ENCODE results near the gene NPTN.
"Not testable (repeated sequence)": the region's sequence is repeated elsewhere in the genome, so short reads cannot be mapped to it uniquely, and the experiment has no call there.

NPTN gene

DNA sequence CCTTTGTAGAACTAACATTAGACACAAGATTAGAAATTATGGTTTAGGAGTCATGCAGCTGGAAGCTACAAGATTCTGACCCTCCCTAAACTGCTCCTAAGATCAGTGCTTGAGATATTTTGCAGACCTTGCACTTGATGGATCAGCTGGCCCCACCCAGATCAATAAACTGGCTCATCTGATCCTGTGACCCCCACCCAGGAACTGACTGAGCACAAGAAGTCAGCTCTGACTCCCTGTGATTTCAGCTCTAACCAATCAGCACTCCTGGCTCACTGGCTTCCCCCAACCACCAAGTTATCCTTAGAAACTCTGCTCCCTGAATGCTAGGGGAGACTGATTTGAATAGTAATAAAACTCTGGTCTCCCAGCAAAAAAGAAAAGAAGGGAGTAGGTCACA is 55.6 kb downstream of the NPTN start:
- Histone ChIP-seq H3K36me3 (ENCODE audit: control insufficient read depth in 5 of 5, insufficient read depth in 5 of 5, low read length in 5 of 5) (peaks cover 14 to 64% (median 48%) of the 10 kb centered on the region in 5 donors), H3K4me1 (ENCODE audit: control insufficient read depth in 5 of 5, insufficient read depth in 5 of 5, low read length in 5 of 5) (peaks cover 0 to 15% (median 0%) of the 10 kb centered on the region in 5 donors)
- H3K9ac ChIP-seq (ENCODE audit: low read length in 5 of 5); H3K27me3 ChIP-seq (ENCODE audit: control insufficient read depth in 5 of 5, insufficient read depth in 4 of 5, low read length in 5 of 5); H3K9me3 ChIP-seq (ENCODE audit: control insufficient read depth in 5 of 5, low read length in 5 of 5); H3K27ac ChIP-seq (ENCODE audit: low read depth, low read length); H3K4me3 ChIP-seq (ENCODE audit: low read depth in 1 of 5, low read length in 5 of 5): not testable (repeated sequence)

DNA sequence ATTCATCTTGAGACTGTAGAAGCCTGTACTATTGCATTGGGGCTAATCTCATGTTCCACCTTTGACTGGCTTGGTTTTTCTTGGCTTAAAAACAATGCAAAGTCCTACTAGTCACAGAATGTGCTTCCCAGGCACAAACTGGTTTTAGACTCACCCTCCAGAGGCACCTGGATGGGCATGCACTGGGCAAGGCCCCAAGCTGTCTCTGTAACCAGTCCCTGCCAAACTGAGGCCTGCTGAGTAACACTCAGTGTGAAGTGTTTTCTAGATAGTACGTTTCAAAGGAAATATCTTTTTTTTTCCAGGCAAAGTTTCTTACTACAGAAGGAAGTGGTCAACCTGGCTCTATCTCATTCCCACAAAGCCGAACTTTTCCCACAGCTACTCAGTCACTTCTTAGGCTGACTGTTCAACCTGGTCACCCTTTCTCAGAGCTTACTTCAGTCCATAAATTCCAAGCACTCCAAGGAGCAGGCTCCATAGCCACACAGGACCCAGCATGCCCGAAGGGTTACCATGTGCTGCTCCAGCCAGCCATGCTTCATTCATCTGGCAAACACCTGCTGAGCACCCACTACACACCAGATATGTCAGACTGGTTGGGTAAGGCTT is 57.4 kb downstream of the NPTN start:
- H3K4me3 ChIP-seq (ENCODE audit: low read depth in 1 of 5, low read length in 5 of 5), result no peak overlapping the region
- peaks cover 14 to 64% (median 52%) of the 10 kb centered on the region in 5 donors for H3K36me3 ChIP-seq (ENCODE audit: control insufficient read depth in 5 of 5, insufficient read depth in 5 of 5, low read length in 5 of 5)
- H3K9ac ChIP-seq (ENCODE audit: low read length in 5 of 5), result no peak overlapping the region
- no peak overlapping the region for H3K27ac ChIP-seq (ENCODE audit: low read depth, low read length)
- no peaks in the 10 kb centered on the region for H3K27me3 ChIP-seq (ENCODE audit: control insufficient read depth in 5 of 5, insufficient read depth in 4 of 5, low read length in 5 of 5)
- peaks cover 0 to 15% (median 0%) of the 10 kb centered on the region in 5 donors for H3K4me1 ChIP-seq (ENCODE audit: control insufficient read depth in 5 of 5, insufficient read depth in 5 of 5, low read length in 5 of 5)
- no peaks in the 10 kb centered on the region for H3K9me3 ChIP-seq (ENCODE audit: control insufficient read depth in 5 of 5, low read length in 5 of 5)

DNA sequence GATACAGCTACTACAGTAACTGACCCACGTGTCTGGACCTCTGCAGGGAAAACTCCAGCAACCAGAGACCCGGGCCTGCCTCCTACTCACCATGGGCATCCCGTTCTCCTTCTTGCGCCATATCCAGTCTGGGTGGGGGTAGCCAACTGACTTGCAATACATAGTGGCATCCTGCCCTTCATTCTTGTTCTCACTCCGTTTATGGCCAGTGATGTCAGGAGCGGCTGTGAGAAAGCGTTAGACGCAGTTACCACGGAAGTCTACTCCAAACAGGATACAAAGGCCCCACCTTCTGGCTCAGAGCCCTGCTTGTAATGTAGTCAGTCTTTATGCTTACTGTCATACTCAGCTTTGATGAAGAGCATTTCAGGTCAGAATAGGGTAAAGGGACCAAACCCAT is 59.6 kb downstream of the NPTN start:
- peaks cover 11 to 74% (median 67%) of the 10 kb centered on the region in 5 donors for H3K36me3 ChIP-seq (ENCODE audit: control insufficient read depth in 5 of 5, insufficient read depth in 5 of 5, low read length in 5 of 5)
- H3K27ac ChIP-seq (ENCODE audit: low read depth, low read length), result no peak overlapping the region
- H3K9me3 ChIP-seq (ENCODE audit: control insufficient read depth in 5 of 5, low read length in 5 of 5), result no peaks in the 10 kb centered on the region
- H3K4me3 ChIP-seq (ENCODE audit: low read depth in 1 of 5, low read length in 5 of 5), result no peak overlapping the region
- H3K4me1 ChIP-seq (ENCODE audit: control insufficient read depth in 5 of 5, insufficient read depth in 5 of 5, low read length in 5 of 5), result peaks cover 0 to 15% (median 0%) of the 10 kb centered on the region in 5 donors
- no peak overlapping the region for H3K9ac ChIP-seq (ENCODE audit: low read length in 5 of 5)
- no peaks in the 10 kb centered on the region for H3K27me3 ChIP-seq (ENCODE audit: control insufficient read depth in 5 of 5, insufficient read depth in 4 of 5, low read length in 5 of 5)

DNA sequence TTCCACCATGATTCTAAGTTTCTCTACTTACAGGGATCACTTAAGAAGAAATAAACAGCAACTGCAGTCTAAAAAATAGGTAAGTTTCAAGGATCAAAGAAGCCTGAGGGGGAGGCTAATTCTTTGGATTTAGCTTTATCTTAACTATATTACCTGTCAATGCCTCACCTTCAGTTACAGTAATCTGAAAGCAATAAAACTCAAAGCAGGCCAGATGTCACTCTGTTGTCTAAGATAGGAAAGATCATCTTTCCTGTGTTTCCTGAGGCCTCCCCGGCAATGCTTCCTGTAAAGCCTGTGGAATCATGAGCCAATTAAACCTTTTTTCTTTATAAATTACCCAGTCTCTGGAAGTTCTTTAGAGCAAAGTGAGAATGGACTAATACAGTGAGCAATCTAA is 60.2 kb downstream of the NPTN start:
- no peaks in the 10 kb centered on the region for H3K27me3 ChIP-seq (ENCODE audit: control insufficient read depth in 5 of 5, insufficient read depth in 4 of 5, low read length in 5 of 5)
- H3K4me1 ChIP-seq (ENCODE audit: control insufficient read depth in 5 of 5, insufficient read depth in 5 of 5, low read length in 5 of 5), result peaks cover 0 to 15% (median 0%) of the 10 kb centered on the region in 5 donors
- no peak overlapping the region for H3K27ac ChIP-seq (ENCODE audit: low read depth, low read length)
- no peak overlapping the region for H3K9ac ChIP-seq (ENCODE audit: low read length in 5 of 5)
- no peak overlapping the region for H3K4me3 ChIP-seq (ENCODE audit: low read depth in 1 of 5, low read length in 5 of 5)
- H3K36me3 ChIP-seq (ENCODE audit: control insufficient read depth in 5 of 5, insufficient read depth in 5 of 5, low read length in 5 of 5), result peaks cover 11 to 74% (median 69%) of the 10 kb centered on the region in 5 donors
- no peaks in the 10 kb centered on the region for H3K9me3 ChIP-seq (ENCODE audit: control insufficient read depth in 5 of 5, low read length in 5 of 5)

DNA sequence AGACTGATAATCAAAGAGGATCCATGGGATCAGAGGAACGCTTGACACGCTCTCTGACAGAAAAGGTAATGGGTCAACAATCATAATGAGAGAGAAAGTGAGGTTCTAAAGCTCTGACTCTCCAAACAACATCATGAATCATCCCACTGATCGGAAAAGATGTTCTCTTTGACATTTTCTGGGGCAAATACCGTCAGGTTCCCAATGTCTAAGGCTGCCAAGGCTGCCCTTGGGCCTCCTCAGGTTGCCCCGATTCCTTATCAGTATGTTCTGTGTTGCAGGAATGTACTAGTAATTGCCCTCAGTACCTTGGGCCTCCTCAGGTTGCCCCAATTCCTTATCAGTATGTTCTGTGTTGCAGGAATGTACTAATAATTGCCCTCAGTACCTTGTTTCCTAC is 60.9 kb downstream of the NPTN start:
- peaks cover 16 to 77% (median 75%) of the 10 kb centered on the region in 5 donors for H3K36me3 ChIP-seq (ENCODE audit: control insufficient read depth in 5 of 5, insufficient read depth in 5 of 5, low read length in 5 of 5)
- no peak overlapping the region for H3K9ac ChIP-seq (ENCODE audit: low read length in 5 of 5)
- no peak overlapping the region for H3K27ac ChIP-seq (ENCODE audit: low read depth, low read length)
- no peaks in the 10 kb centered on the region for H3K27me3 ChIP-seq (ENCODE audit: control insufficient read depth in 5 of 5, insufficient read depth in 4 of 5, low read length in 5 of 5)
- no peaks in the 10 kb centered on the region for H3K9me3 ChIP-seq (ENCODE audit: control insufficient read depth in 5 of 5, low read length in 5 of 5)
- H3K4me3 ChIP-seq (ENCODE audit: low read depth in 1 of 5, low read length in 5 of 5), result no peak overlapping the region
- H3K4me1 ChIP-seq (ENCODE audit: control insufficient read depth in 5 of 5, insufficient read depth in 5 of 5, low read length in 5 of 5), result peaks cover 0 to 15% (median 0%) of the 10 kb centered on the region in 5 donors

DNA sequence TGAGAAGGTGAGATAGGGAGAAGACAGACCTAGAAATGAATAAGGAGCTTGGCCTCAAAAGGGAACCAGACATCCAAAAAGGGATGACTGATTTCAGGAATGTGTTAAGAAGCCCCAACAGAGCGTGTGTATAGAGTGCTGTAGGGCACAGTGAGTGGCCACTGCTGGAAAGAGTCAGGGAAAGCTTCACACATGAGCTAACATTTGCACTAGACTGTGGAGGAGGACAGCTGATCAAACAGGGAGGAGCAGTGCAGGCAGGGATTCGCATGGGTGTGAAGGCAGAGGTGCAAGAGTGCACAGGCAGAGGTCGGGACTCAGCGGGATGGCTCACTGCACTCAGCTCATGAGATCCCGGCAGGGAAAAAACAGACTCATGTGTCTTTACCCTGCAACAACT is 61.8 kb downstream of the NPTN start:
- Histone ChIP-seq H3K9me3 (ENCODE audit: control insufficient read depth in 5 of 5, low read length in 5 of 5) (no peaks in the 10 kb centered on the region), H3K9ac (ENCODE audit: low read length in 5 of 5) (no peak overlapping the region), H3K4me1 (ENCODE audit: control insufficient read depth in 5 of 5, insufficient read depth in 5 of 5, low read length in 5 of 5) (peaks cover 0 to 15% (median 0%) of the 10 kb centered on the region in 5 donors), H3K4me3 (ENCODE audit: low read depth in 1 of 5, low read length in 5 of 5) (no peak overlapping the region), H3K27me3 (ENCODE audit: control insufficient read depth in 5 of 5, insufficient read depth in 4 of 5, low read length in 5 of 5) (no peaks in the 10 kb centered on the region), H3K36me3 (ENCODE audit: control insufficient read depth in 5 of 5, insufficient read depth in 5 of 5, low read length in 5 of 5) (peaks cover 18 to 84% (median 73%) of the 10 kb centered on the region in 5 donors), H3K27ac (ENCODE audit: low read depth, low read length) (no peak overlapping the region)

DNA sequence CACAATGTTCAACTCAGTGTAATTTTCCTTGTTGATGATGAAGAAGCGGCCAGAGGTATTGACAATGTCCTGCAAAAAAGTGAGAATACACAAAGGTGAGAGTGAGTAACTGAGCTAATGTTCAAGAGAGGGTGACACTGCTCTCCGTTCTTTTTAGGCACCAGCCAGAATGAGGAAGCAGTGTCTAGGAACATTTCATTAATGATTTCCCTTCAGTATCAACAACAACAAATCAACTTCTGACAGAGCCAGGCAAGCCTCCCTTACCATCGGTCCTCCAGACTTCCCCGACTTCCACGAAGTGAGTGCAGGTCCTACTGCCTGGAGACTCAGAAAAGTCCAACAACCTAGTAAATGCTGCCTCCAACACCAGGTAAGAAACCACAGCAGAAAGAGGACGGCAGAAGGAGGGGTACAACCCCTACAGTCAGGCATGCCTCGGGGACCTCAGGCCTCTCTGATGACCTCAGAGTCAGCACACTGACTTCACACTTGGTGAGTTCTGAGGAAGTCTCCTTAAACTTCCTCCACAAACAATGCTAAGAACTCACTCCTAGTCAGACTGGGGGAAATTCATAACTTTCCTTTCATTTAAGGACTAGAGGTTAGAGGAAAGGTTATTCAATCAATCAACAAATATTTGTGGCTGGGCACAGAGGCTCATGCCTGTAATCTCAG is 62.7 kb downstream of the NPTN start:
- Histone ChIP-seq H3K36me3 (ENCODE audit: control insufficient read depth in 5 of 5, insufficient read depth in 5 of 5, low read length in 5 of 5) (peaks cover 18 to 81% (median 68%) of the 10 kb centered on the region in 5 donors), H3K9ac (ENCODE audit: low read length in 5 of 5) (no peak overlapping the region), H3K4me1 (ENCODE audit: control insufficient read depth in 5 of 5, insufficient read depth in 5 of 5, low read length in 5 of 5) (peaks cover 0 to 15% (median 0%) of the 10 kb centered on the region in 5 donors), H3K4me3 (ENCODE audit: low read depth in 1 of 5, low read length in 5 of 5) (no peak overlapping the region), H3K9me3 (ENCODE audit: control insufficient read depth in 5 of 5, low read length in 5 of 5) (no peaks in the 10 kb centered on the region), H3K27me3 (ENCODE audit: control insufficient read depth in 5 of 5, insufficient read depth in 4 of 5, low read length in 5 of 5) (no peaks in the 10 kb centered on the region), H3K27ac (ENCODE audit: low read depth, low read length) (no peak overlapping the region)

DNA sequence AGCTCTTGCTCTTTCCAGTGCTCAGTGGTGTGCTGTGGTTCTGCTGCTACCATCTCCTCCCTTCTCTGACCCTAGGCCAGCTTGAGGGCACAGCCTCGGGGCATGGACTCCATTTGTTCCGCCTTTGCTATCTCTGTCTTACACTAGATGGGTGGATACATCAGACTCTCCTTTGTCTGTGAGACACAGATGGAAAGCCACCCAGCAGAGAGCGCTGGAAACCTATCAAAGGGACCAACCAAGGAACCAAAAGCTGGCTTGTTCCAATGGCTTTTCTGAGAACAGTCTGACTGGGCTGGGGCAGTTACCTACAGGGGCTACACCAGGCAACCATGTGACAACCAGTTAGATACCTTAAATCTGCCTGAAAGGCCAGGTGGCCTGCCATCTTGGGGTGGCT is 63.8 kb downstream of the NPTN start:
- no peaks in the 10 kb centered on the region for H3K9me3 ChIP-seq (ENCODE audit: control insufficient read depth in 5 of 5, low read length in 5 of 5)
- peaks cover 0 to 13% (median 0%) of the 10 kb centered on the region in 5 donors for H3K4me1 ChIP-seq (ENCODE audit: control insufficient read depth in 5 of 5, insufficient read depth in 5 of 5, low read length in 5 of 5)
- H3K4me3 ChIP-seq (ENCODE audit: low read depth in 1 of 5, low read length in 5 of 5), result no peak overlapping the region
- H3K27me3 ChIP-seq (ENCODE audit: control insufficient read depth in 5 of 5, insufficient read depth in 4 of 5, low read length in 5 of 5), result no peaks in the 10 kb centered on the region
- H3K9ac ChIP-seq (ENCODE audit: low read length in 5 of 5), result no peak overlapping the region
- H3K27ac ChIP-seq (ENCODE audit: low read depth, low read length), result no peak overlapping the region
- H3K36me3 ChIP-seq (ENCODE audit: control insufficient read depth in 5 of 5, insufficient read depth in 5 of 5, low read length in 5 of 5), result peaks cover 18 to 90% (median 70%) of the 10 kb centered on the region in 5 donors

DNA sequence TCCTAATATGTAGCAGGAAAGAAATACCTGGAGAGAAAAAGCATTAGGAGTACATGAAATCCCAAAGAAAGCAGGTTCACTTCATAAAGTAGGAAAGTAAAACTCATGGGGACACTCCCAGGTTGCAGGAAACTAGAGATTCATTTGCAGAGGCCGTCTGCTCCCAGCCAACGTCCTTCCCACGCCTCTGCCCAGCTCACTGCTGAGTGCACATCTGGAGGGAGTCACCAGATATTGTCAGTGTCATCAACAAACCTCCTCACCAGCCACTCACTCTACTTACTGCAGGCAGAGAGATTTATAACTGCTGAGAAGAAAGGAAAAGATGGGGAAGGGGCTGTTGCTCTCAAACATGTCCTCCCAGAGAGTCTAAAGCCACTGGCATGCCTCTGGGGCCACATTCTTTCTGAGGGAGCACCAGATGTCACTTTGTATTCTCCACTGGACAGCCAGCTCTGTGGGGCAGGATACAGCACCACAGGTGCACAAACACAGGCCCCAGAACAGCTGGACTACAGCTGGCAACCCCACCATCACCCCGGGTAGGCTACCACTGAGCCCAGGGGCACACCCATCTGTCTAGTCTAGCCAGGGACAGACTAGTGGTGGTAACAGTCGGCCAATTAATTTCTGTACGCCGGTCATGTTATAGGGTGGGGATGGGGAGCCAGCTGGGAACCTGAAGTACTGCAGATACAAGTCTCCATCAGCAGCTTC is 64.5 kb downstream of the NPTN start:
- Histone ChIP-seq H3K9me3 (ENCODE audit: control insufficient read depth in 5 of 5, low read length in 5 of 5) (no peaks in the 10 kb centered on the region), H3K9ac (ENCODE audit: low read length in 5 of 5) (no peak overlapping the region), H3K4me1 (ENCODE audit: control insufficient read depth in 5 of 5, insufficient read depth in 5 of 5, low read length in 5 of 5) (peaks cover 0 to 7% (median 0%) of the 10 kb centered on the region in 5 donors), H3K27me3 (ENCODE audit: control insufficient read depth in 5 of 5, insufficient read depth in 4 of 5, low read length in 5 of 5) (no peaks in the 10 kb centered on the region), H3K36me3 (ENCODE audit: control insufficient read depth in 5 of 5, insufficient read depth in 5 of 5, low read length in 5 of 5) (peaks cover 18 to 92% (median 71%) of the 10 kb centered on the region in 5 donors), H3K4me3 (ENCODE audit: low read depth in 1 of 5, low read length in 5 of 5) (no peak overlapping the region), H3K27ac (ENCODE audit: low read depth, low read length) (no peak overlapping the region)

DNA sequence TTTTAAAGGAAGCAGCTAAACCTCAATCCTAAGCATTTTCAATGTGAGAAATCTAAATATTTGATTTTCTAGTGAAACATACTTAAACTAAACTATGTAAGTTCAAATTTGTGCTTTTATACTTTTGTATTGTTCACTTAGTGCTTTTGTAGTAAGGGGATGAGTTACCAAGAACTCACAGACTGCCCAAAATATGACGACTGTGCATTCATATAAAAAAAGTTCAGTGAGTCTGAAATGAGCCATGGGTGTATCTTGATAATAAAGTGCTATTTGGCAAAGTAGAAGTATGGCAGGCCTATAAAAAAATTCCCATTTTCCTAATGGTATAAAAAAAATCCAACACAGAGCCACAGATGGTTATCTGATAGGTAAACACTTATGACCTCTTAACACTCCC is 66.2 kb downstream of the NPTN start:
- Histone ChIP-seq H3K4me1 (ENCODE audit: control insufficient read depth in 5 of 5, insufficient read depth in 5 of 5, low read length in 5 of 5) (no peaks in the 10 kb centered on the region), H3K9me3 (ENCODE audit: control insufficient read depth in 5 of 5, low read length in 5 of 5) (no peaks in the 10 kb centered on the region), H3K27ac (ENCODE audit: low read depth, low read length) (no peak overlapping the region), H3K27me3 (ENCODE audit: control insufficient read depth in 5 of 5, insufficient read depth in 4 of 5, low read length in 5 of 5) (no peaks in the 10 kb centered on the region), H3K4me3 (ENCODE audit: low read depth in 1 of 5, low read length in 5 of 5) (no peak overlapping the region), H3K36me3 (ENCODE audit: control insufficient read depth in 5 of 5, insufficient read depth in 5 of 5, low read length in 5 of 5) (peaks cover 25 to 90% (median 73%) of the 10 kb centered on the region in 5 donors), H3K9ac (ENCODE audit: low read length in 5 of 5) (no peak overlapping the region)

Data from subcutaneous abdominal adipose tissue (tissue), 5 donors.